GM19238 (cell line): ENCODE measurements around the gene KIAA0825.

ENCODE experiments used
- DNase-seq: peaks from one replicate; pipeline ENCODE4 v3.0.0; 2011; ENCODE audit warnings: low spot score; ENCODE audit not compliant: insufficient read length

KIAA0825 gene

DNA sequence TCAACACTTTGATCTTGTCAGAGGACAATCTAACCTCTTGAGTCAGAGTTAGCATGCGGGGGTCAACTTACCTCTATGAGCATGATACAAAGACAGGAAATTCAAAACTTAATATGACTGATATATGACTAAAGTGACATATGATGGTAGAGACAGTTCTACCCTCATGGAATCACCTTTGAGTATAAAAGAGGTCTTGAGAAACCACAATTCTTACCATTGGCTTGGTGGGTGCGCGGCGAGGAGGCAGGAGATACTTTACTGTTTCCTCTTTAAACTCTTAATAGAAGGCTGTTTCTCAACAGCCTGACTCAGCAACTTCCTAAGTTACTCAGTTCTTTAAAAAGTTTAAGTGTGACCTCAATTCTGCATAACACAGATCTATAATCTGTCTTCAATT is 372.8 kb downstream of the KIAA0825 start:
- no peak for DNase-seq

DNA sequence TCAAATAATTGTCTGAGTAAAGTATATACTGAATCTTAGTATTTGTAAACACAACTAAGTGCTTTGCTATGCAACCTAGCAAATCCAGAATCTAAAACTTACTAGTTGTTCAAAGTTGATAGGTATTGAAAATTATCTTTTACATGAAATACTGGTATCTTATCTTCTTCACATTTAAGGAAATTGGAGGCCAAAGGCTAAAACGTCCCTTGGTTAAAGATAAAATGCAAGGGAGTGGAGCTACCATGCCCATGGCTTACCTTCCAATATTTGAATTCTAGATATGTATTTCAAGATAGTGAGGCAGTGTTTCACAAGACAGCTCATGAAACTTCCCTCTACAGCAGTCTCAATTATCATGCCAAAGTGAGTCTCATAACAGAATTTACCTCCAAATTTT is 373.5 kb downstream of the KIAA0825 start:
- DNase-seq = no peak

DNA sequence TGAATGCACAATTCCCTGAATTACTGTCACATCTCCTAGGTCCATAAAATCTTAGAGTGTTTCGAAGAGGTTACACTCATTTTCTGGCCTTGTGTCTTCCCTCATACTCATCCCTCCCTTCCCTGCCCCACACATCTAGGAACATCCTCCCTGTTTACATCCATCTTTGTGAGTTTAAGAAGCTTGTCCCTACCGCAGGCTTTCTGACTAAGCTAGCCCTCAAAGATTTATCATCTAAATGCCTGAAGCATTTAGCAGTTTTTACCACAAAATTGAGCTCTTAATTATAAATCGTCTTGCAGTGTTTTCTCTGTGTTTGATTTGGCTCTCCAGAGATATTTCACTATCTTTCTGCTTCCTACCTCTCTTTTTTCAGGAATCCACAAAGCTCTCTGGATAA is 374.8 kb downstream of the KIAA0825 start:
- DNase-seq = no peak

DNA sequence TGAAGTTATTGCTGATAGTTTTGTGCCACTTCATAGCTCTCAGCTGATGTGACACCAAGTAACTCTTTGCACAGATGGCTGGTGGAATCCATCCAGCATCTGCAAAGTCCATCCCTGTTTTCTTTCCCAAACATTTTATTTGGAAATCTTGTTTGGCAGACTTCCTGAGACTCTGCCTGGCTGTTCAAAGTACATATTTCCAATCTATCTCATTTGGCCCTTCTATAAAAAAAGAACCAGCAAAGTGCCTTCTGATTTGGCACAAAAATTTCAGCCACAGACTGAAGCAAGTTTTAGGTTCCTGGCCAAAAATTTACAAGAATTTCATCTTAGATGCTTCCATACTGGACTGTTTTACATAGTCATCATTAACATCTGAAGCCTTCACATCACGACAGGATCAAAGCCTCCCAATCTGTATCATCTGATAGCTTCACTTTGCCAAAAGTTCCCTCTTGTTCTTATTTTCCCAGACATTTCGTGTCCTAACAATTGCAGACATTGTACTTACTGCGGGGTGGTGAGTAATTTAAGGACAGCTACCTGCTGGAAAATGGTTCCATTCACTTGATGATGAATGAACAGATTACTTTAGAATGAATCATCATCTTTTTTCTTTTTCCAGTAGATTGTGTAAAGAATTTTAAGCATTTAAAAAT is 377.3 kb downstream of the KIAA0825 start:
- DNase-seq = no peak

DNA sequence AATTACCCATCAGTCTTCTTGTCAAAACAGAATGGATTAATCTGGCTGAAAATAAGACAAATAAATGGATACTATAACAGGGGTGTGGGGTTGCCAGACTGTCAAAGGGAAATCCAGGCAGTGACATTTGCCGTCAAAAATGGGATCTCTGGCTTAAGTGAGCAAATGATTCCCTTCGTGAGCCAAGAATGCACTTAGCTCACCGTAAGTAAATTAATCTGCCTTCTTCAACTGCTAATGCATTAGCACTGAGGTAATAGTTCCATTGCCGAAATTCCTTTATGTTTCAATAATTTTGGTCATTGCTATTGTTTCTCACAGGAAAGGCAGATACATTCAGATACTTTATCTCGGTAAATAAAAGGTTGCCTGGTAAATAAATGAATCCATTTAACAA is 377.8 kb downstream of the KIAA0825 start:
- DNase-seq = no peak

DNA sequence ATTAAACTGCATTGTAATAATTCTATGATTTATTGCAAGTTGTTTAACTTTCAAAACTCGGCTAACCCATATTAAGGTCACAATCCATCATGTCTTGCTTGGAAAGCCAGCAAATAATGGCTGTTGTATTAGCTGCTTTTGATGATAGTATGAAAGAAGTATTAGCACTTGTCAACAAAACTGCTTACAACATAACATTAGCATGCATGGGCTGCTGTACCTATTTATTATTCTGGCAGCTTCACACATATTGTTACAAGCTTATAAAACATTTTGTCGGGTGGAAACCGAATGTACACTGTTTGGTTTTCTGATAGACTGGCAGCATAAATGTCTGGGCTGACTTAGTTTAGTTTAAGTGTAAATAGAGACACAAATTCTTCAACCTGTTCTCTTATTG is 378.3 kb downstream of the KIAA0825 start:
- no peak for DNase-seq

DNA sequence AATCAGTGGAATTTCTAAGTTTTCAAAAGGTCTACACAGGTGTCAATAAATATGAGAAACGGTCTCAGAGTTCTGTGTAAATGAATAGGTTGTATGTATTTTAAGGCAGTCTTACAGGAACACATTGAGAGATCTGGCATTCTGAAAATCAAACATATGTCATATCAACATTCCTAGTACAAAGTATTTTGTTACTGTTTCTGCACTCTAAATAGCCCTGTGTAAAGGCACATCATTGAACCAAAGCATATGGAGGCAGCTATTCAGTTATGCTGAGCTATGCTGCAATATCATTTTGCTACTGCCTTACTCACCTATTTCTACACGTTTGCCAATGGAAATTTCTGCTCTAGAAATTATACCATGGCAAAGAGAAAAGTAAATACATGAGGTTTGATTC is 379.1 kb downstream of the KIAA0825 start:
- DNase-seq = no peak

DNA sequence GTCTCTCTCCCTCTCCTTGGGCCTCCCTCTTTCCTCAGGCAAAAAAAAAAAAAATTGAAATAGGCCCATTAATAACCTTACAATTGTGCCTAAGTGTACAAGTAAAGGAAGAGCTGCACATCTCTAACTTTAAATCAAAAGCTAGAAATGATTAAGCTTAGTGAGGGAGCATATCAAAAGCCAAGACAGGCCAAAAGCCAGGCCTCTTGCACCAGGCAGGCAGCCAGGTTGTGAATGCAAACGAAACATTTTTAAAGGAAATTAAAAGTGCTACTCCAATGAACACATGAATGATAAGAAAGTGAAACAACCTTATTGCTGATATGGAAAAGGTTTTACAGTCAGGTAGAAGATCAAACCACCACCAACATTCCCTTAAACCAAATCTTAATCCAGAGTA is 383.4 kb downstream of the KIAA0825 start:
- DNase-seq = no peak

DNA sequence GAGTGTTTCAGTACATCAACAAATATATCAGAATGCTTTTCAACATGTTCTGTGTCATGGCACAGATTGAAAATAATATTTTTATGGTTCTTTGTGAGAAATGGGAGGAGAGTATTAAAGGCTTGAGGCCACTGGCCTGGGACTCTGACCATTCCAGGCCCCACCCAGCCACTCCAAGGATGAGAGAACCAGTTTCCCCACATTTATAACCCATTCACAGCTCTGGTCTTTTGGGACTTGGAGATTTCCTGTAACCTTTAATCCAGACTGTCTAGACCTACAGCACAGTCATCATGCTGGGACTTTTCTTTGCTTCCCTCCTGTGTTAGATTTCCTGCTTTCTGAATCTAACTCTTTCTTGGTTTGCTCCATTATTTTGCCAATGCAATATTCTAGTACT is 389.6 kb downstream of the KIAA0825 start:
- DNase-seq = no peak

DNA sequence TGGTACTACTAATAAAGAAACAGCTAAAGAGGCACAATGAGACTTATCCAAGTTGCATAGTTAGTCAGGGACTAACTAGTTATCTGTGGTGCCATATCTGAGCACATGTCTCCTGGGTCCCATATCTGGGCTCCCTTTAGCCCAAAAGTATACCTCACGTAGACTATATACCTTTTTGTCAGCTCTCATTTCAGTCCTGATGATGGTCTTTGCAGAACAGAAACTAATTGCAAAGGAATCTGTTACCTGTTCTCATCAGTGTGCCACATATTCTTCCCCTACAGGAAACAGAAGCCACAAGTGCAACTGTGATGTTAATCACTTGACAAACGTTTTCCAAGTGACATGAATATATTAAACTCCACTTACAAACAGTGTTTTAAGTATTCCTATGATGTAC is 395.2 kb downstream of the KIAA0825 start:
- DNase-seq = no peak

DNA sequence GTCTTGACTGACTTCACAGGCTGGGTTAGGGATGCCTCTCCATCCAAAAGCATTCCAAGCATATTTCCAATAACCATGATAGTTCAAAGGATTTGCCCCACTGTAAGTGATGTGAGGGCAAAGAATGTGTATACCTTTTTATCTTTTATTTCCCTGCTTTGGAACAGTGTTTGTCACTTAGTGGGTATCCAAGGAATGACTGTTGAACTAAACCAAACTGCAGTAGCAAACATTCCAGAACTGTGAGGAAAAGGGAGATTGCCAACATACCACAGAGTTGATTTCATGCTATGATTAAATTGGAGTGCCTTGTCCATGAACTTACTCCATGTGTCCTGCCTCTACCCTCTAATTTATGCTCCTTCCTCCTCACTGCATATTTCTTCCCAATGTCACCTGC is 400.0 kb downstream of the KIAA0825 start:
- no peak for DNase-seq

DNA sequence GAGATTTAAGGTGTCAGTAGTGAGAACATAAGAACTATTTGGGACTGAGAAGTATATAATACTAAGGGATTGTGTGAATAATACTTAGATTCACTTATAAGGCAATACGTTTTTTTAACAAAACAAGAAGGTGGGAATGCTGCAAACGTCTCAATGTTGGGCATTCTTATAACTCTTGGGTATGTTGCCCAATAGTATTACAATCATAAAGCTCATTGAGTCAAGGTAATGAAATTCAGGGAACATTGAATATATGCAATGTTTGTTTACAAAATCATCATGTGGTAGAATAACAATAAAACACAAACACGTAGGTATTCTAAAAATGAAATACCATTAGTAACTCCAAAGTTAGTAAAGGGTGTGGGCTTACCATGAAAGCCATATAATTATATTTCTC is 400.7 kb downstream of the KIAA0825 start:
- no peak for DNase-seq

DNA sequence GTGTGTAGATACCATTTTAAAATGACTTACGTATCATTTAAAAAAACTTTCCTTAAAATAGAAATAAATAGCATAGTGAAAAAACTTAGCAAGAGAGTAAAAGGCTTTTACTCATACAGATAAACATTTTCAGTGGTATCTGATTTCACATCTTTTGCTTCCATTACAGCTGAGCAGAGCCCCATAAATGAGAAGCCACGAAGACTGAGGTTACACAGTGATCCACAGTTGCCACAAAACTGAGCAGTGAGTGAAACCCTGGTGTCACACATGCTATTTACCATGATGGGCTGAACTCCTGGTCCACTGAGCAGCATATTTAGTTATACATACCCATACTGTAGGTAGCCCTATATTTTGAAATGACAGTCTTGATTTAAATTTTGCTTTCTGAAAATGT is 401.2 kb downstream of the KIAA0825 start:
- no peak for DNase-seq

DNA sequence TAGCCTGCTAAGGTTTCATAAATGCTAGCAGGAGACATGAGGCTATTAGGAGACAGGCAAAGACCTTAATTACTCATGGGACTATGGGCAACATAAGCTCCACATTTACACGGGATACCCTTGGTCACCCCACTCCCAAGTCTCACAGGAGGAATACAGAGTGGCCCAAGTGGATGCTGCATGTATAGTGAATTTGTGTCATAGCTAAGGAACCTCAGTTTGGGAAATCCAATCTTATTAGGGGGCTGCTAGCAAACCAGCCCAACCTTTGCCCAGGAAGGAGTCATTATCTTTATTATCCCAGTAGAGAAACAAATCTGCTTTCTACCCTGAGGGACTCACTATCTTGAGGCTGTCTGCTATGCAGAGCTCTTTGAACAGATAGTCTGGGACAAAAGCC is 405.9 kb downstream of the KIAA0825 start:
- DNase-seq = no peak

DNA sequence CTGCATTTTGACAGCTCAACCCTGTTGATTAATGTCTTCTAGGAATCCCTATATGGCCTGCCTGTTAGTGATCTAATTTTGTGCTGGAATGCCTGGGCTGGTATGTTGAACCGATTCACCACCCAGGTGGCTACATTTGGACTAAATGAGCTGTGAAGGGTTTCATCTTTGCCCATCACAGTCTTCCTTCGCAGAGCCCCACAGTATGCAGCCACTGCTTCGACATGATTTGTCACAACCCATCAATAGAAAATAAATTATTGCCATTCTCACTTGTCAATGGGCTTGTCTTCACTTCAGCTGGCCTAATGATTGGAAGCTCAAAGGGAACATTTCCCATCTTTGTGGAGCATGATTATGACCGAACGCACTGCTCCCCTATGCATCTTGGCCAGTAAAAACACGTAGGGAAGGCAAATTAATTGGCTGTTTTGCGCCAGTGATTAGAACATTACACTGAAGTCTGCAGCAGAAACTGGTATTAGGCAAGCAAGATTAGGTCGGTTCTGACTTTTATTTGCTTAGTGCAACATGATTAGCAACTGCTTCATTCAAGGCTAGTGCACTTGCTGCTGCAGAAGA is 408.5 kb downstream of the KIAA0825 start:
- no peak for DNase-seq

DNA sequence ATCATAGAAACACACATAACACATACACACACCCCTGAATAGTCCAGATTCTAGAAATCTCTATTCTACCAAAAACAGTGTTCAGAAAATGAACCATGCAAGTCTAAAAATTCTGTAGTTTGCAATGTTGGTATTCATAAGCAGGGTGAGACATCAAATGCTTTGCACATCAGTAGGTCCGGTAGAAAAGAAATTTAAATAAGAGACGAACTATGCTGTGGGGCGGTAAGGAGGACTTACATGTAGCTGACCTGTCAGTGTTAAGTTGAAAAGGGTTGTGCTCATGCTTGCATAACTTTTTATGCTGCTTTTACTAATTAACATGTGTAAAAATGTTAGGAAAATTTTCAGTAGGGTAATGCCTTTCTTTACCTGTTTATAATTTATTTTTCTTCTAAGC is 409.1 kb downstream of the KIAA0825 start:
- no peak for DNase-seq

DNA sequence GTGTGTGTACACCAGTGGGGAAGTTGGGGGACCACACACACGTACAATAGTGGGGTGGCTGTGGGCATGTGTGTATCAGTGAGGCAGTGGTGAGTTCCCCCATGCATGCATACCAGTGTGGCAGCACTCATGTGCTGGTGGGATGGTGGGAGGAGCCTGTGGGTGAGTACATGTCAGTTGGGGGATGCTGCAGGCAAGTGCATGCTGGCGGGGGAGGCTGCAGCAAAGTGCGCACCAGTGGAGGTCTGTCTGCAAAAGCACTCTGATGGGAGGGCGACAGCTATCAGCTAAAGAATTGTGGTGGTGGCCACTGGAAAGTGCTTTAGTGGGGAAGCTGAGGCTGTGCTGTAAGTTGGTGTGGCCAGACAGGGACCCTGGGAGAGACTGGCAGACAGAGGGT is 418.8 kb downstream of the KIAA0825 start:
- no peak for DNase-seq

DNA sequence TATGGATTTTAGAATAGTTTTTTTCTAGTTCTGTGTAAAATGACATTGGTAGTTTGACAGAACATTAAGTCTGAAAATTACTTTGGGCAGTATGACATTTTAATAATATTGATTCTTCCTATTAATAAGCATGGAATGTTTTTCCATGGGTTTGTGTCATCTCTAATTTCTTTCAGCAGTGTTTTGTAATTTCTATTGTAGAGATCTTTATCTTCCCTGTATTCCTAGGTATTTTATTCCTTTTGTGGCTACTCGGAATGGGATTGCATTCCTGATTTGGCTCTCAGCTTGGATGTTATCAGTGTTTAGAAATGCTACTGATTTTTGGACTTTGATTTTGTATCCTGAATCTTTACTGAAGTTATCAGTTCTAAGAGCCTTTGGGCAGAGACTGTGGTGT is 420.4 kb downstream of the KIAA0825 start:
- no peak for DNase-seq

DNA sequence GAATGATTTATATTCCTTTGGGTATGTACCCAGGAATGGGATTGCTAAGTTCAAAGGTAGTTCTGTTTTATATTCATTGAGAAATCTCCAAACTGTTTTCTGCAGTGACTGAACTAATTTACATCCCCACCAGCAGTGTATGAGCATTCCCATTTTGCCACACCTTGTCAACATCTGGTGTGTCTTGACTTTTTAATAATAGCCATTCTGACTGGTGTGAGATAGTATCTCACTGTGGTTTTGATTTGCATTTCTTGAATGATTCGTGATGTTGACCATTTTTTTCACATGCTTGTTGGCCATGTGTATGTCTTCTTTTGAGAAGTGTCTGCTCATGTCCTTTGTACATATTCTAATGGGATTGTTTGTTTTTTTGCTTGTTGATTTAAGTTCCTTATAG is 421.5 kb downstream of the KIAA0825 start:
- no peak for DNase-seq

DNA sequence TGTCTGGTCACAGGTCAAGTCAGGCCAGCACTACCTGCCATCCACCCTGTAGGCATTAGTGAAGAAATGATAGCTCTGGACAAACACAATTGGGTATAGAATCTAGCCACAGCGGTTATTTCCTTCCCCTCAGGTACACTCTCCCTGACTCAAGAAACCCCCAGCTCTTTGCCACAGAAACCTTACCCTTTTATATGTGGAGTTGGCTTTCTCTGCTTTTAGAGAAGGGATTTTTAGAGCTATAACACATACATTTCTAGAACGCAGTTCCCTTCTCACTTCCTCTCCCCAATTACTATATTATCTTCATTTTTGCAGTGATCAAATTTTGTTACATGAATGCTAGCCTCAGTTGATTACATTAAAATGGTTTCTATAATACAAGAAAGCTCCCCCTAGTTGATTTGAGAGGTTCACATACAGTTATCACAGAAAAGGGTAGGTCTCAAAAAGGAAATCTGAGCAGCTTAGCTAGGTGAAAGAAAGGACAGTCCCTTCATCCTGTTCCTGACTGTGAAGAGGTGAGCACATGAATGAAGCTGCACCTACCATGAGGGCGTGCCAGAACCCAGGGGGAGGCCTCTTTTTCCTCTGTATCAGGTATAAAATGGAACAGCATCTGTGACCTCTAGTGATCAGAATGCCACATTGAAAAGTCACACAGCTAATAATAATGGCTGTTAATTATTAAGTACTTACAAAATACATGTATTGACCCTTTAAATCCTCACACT is 425.6 kb downstream of the KIAA0825 start:
- DNase-seq = no peak

DNA sequence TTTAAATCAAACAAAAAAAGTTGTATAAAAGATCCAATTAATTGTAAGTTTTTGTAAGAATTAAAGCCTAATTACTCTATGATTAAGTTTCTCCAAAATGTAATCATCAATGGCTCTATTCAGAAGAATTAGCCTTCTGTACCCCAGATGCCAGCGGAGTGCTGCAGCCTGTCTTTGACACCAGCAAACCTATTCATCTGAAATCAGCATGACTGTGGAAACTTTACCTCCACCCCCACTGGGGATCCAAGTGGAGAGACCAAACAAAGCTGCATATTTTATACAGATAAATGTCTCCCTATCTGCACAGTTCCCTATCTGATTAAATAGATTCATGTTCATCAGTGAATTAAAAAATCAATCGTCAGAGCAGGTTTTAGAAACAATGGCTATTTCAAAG is 426.8 kb downstream of the KIAA0825 start:
- no peak for DNase-seq

DNA sequence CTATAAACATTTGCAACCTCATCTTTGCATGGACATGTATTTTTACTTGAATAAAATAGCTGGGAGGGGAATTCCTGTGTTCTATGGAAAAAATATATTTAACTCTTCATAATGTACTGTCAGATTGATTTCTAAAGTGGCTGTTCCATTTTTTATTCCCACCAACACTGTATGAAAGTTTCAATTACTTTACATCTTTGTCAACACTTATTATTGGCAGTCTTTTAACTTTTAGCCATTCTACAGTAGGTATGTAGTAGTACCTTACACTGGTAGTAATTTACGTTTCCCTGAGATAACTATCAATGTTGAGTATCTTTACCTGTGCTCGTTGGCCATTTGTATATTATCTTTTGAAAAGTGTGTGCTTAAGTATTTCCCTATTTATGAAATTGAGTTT is 429.7 kb downstream of the KIAA0825 start:
- no peak for DNase-seq

DNA sequence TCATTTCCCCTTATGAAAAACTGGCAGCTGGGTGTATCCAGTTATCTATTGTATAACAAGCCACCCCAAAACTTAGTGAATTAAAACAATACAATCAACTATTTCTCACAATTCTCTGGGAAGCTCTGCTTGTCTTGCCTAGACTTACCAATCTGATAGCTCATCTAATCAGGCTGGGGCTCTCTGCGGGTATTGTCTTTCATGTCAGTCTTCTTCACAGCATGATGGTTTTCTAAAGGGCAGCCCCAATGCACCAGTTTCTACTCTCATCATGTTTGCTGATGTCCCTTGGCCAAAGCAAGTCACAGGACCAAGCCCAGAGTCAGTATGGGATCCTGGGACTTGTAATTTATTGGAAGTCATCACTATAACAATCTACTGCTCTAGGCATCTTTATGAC is 433.5 kb downstream of the KIAA0825 start:
- no peak for DNase-seq
